HG03095 (cell line): ENCODE results near the gene ACOX1.
"Not testable (repeated sequence)": the region's sequence is repeated elsewhere in the genome, so short reads cannot be mapped to it uniquely, and the experiment has no call there.

Experiments used
- ATAC-seq: cut with Tn5 transposase; IDR thresholded peaks from one replicate; pipeline ENCODE4 v1.9.1; 2021; ENCODE audit warnings: moderate library complexity; ENCODE audit not compliant: unreplicated experiment

Gene ACOX1

DNA sequence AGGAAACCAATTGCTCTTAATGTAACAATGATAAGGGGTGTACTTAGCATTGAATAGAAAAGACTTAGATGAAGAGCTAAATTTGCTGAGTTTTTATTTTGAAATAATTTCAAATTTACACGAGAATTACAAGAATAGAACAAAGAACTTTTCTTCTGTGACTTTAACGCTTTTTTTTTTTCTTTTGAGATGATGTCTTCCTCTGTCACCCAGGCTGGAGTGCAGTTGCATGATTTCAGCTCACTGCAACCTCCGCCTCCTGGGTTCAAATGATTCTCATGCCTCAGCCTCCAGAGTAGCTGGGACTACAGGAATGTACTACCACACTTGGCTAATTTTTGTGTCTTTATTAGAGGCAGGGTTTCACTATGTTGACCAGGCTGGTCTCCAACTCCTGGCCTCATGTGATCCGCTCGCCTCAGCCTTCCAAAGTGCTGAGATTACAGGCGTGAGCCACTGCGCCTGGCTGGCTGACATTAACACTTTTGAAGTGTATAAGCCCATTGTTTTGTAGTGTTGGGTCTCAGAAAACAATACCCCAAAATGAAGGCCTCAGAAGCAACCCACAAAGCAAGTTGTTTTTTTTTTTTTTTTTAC, 2.2 kb upstream of the ACOX1 start:
- ATAC-seq: no peak

GRCh38 chr17:75980188-75981018, 1.4 kb upstream of the ACOX1 start:
- ATAC-seq: no peak

- peak; percentile 17 for ATAC-seq
These were observed 780 bp upstream of the ACOX1 start for GRCh38 chr17:75979705-75980187.

DNA sequence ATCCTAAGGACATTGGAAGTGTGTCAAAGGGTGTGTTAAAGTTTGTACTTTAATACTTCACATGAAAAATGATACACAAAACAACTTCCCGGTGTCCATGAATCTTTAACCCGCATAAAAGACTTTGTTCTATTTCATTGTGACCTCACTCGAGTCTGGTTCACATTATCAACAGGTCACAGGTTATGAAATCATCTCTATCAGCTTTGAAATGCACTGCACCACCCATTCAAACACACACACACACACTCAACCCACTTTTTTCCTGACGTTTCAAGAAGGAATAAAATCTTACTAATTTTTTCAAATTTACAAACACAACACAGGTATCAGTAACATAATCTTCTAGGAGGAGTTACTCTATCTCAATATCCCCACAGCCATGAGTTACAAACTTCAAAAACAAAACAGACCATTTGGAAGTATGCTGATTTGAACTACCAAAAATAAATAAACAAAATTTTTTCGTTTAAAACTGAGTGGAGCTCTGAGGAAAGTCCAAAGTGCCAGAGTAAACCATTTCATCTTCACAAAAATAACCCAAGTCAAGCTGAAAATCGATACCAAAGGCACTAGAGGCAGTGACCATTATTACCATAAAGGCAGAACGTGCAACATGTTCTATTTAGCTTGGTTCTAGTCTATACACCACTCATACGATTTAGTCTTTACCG, 2.7 kb downstream of the ACOX1 start:
- no peak for ATAC-seq

DNA sequence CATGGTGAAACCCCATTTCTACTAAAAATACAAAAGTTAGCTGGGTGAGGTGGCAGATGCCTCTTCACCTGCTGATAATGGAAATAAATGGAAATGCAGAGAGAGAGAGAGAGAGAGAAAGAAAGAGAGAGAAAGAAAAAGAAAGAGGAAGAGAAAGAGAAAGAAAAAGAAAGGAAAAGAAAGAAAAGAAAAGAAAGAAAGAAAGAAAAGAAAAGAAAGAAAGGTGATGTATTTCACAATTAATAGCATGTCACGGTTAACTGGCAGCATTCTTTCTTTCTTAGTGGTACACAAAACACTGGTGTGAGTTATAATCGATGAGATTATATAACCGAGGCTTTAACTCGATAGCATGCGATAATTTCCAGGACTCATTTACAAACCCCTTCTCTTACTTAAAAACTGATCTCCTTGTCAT, 3.2 kb downstream of the ACOX1 start:
- no peak for ATAC-seq

GRCh38 chr17:75975187-75975586, 3.8 kb downstream of the ACOX1 start:
- ATAC-seq: not testable (repeated sequence)

- ATAC-seq: no peak
These were observed 8.3 kb downstream of the ACOX1 start for GRCh38 chr17:75970626-75971025.

- no peak for ATAC-seq
These were observed 8.9 kb downstream of the ACOX1 start for GRCh38 chr17:75970011-75970523.

DNA sequence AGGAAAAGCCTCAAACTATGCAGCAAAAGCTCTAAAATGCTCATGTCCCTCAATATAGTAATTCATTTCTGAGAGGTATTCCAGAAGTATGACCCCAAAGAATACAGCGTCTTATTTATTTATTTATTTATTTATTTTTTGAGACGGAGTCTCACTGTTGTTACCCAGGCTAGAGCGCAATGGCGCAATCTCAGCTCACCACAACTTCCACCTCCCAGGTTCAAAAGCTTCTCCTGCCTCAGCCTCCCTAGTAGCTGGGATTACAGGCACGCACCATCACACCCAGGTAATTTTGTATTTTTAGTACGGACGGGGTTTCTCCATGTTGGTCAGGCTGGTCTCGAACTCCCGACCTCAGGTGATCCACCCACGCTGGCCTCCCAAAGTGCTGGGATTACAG, 9.9 kb downstream of the ACOX1 start:
- not testable (repeated sequence) for ATAC-seq

- no peak for ATAC-seq
These were observed 13.5 kb downstream of the ACOX1 start for GRCh38 chr17:75965468-75965867.

DNA sequence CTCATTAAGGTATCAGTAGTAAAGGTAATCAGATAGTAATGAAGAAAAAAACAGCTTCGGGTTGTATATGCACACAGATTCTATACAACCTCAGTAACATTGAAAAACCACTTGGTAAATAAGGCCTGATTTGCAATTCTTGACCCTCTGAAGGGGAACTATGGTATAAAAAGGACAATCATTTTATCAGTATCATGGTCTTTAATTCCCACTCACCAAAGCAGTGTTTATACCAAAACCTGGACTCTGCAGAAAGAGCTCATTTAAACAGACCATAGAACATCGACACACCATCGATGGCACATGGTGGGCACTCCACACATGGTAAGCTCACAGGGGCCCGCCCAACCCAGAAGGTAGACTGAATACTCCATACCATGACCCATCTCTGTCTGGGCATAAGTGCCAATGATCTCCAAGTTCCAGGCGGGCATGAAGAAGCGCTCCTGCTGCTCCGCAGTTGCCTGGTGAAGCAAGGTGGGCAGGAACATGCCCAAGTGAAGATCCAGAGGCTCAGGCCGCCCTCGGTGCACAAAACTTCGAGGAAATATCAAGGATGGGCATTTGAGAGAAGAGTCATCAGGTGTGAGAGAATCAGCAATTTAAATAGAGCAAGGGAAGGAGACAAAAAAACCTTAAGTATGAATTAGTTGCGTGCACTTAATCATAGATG, 19.0 kb downstream of the ACOX1 start:
- ATAC-seq: no peak

DNA sequence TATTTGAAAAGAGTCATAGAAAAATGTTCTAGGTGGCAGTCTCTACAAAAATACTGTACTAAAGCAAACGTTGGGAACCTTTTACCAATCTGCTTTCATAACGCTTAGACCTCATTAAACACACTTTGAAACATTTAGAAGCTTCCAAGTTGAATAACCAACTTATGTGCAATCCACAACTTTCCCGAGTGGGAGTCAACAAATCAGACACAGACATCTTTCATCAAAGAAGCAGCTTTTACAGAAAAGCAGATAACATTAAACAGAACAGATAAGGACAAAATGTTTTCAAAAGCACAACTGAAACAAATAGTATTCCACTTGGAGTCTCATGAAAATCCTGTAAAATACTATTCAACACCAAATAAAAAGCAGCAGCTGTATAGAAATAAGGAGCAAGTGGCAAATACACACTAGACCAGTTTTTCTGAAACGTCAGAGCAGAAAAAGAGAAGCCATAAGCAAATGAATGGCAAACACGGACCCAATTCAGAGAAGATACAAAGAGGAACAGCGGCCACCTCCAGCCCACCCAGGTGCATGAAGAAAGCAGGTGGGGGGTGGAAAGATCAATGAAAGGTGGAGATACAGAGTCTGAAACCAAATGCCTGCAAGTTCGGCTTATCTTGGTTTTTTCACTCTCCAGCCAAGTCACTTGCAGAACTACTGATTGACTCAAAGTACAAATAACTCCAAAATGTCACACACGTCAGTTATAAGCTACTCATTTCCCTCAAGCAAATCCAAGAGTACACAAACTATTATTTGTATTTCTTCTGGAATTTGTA, 19.7 kb downstream of the ACOX1 start:
- ATAC-seq: no peak

- no peak for ATAC-seq
These were observed 28.0 kb downstream of the ACOX1 start for GRCh38 chr17:75950855-75951554.

GRCh38 chr17:75950421-75950820, 28.5 kb downstream of the ACOX1 start:
- no peak for ATAC-seq

DNA sequence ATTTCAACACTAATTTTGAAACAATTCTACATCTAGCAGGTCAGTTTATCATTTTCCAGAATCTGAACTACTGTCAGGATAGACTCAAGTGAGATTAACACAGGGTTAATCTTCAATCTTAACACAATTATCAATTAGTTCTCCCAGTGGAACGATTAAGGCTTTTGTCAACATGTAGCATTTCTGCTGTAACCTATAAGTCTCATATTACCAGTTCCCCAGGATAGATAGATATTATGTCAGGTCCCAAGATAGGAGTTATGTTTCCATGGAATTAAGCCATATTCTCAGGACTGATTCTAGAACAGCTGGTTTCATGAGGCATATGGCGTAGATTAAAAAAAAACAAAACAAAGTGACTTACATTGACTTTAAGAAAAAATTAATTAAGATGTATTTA, 33.8 kb downstream of the ACOX1 start:
- ATAC-seq: no peak

GRCh38 chr17:75943491-75943890, 35.5 kb downstream of the ACOX1 start:
- ATAC-seq: no peak

- ATAC-seq: no peak
These were observed 36.5 kb downstream of the ACOX1 start for GRCh38 chr17:75942473-75942872.

DNA sequence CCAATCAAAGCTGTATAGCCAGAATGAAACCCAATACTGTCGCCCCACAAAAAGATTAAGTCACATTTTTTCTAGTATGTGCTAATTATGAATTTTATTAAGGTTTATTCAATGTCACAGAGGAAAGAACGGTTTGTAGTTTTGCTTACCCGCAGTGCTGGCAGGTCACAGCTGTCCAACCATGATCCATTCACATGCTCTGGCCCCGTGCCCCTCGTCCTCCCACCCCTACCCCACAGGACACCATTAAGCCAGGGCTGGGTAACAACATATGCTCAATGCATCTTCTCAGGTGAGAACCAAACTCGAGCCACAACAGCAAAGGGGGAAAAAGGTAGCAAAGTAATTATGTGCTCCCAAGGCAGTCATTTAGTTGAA, 37.5 kb downstream of the ACOX1 start:
- ATAC-seq: no peak

GRCh38 chr17:75940727-75941441, 38.1 kb downstream of the ACOX1 start, which contains the start of gene FBF1:
TSS of gene FBF1 (minus strand) at chr17:75941042. CDS start at chr17:75938149, 2,893 bp downstream.
- ATAC-seq: peak; percentile 92
